SIG-M5 treated with dmso at 0.1 percent for 504 hours (cell line): ENCODE results near the gene H1-8.
A peak's percentile ranks its signal among the peaks of the same experiment; 100 is the strongest.

Source experiments
- DNase-seq: peaks from one replicate; lab custom pipeline; 2025; ENCODE audit not compliant: unreplicated experiment; lab: John Stamatoyannopoulos, UW

The H1-8 gene

GRCh38 chr3:129592381-129593131, 49.6 kb downstream of the H1-8 start:
- DNase-seq: no peak

DNA sequence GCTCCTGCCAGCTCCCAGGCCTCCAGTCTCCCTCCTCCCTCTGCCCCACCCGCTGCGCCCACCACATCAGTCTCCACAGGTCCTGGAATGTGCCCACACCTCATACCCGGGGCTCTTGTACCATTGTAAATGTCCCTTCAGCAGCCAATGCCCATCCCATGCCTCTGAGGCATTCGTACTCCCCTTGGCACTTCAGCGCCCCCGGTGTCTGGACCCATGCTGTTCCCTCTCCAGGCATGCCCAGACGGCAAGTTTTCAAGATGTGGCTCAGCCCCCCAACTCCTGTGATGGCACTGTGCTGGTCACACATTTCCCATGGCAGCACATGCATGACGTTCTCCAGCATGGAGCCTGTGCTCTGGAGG, 50.2 kb downstream of the H1-8 start:
- DNase-seq: no peak

- no peak for DNase-seq
These were observed 50.8 kb downstream of the H1-8 start for GRCh38 chr3:129593595-129594339.

DNA sequence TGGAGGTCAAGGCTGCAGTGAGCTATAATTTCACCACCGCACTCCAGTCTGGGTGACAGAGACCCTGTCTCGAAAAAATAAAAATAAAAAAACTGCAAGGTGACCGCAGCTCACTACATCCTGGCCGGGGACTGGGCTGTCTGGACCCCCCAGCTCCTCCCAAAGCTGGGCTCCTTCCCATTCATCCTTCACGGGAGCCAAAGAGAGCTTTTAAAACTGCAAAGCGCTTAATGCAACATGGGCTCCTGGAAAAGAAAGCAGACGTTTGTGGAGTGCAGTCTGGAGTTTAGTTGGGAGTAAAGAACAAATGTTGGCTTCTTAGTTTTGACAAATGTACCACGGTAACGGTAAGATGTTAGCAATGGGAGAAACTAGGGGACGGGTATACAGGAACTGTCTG, 51.4 kb downstream of the H1-8 start:
- no peak for DNase-seq

GRCh38 chr3:129594907-129595390, 52.0 kb downstream of the H1-8 start:
- no peak for DNase-seq

DNA sequence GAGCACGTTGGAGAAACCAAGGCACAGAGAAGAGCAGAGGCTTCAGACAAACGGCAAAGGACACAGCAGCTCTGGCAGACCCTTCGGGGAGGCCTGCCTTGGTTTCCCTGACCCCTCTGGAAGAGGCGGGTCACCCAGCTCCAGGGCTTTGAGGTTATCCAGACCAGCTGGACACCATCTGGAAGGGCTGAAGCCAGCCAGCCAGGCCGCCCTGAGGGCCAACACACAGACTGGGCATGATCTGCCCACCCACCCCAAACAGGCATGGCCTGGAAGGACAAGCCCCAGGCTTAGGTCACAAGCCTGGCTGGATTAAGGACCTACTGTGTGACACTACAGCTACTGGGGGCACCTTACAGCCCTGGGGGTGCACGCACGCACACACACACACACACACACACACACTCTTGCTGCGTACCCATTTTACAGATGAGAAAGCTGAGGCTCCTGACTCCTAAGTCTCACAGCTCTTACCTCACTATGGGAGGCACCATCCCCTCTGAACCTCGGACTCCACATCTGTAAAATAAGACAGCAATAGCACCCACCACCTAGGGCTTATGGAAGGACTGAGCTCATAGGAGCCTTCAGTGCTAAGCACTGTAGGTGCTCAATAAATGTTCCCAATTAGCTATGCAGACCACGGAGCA, 52.7 kb downstream of the H1-8 start:
- DNase-seq: no peak

DNA sequence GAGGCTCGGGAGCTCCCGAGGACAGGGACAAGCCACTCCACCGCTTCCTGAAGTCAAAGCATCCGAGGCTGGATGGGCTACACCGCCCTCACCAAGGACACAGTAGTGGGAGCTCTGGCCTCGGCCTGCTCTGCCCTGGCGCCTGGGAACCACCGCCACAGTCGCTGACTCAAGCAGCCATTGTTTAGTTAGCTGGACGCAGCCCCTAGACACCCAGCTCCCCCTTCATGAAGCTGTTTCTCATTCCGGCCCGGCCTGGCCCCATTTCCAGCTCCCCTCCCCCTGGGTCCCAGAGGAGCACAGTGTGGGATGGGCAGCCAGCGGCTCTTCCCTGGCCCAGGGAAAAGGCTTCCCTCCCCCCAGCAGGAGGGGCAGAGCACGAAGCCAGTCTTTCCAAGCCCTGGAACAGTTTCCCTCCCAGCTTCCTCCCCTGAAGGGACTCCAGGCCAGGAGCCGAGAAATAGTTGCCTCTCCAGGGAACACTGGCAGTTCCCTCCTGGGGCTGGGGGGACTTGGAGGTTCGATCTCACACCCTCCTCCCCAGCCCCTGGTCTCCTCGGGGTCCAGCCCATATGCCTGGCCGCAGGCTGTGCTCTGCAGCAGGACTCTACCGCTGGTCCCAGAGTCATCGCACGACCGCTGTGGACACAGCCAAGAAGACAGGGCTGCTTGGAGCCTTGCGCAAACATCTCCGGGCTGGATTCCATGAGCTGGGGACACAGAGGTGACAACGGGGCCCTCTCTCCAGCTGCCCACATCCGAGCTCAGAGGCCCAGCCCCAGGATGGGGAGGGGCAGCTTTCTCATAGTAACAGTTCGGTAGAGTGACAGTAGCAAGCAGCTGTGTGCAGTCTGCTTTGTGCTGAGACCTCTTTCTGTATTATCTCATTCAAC, 53.5 kb downstream of the H1-8 start:
- DNase-seq: no peak

- no peak for DNase-seq
These were observed 54.4 kb downstream of the H1-8 start for GRCh38 chr3:129597087-129597999.

- no peak for DNase-seq
These were observed 55.0 kb downstream of the H1-8 start for GRCh38 chr3:129598000-129598381.

- no peak for DNase-seq
These were observed 55.5 kb downstream of the H1-8 start for GRCh38 chr3:129598484-129598883.

- no peak for DNase-seq
These were observed 56.1 kb downstream of the H1-8 start for GRCh38 chr3:129599073-129599472.

DNA sequence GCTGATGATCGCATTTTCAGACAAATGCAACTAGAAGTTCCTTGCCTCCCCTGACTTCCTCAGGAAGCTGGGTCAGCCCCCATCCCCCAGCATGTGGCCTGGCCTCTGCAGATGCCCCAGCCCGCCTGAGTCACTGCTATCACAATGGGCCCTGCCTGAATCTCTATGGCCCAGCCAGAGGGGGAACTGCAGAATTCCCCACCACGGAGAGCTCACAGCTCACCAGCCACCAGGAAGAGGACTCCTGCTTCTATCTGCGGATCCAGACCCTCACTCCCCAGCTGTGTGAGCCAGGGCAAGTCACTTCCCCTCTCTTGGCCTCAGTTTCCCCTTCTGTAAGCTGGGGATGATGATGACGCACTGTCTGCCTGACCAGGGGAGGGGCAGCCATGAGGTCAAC, 56.6 kb downstream of the H1-8 start:
- DNase-seq: peak; percentile 50

DNA sequence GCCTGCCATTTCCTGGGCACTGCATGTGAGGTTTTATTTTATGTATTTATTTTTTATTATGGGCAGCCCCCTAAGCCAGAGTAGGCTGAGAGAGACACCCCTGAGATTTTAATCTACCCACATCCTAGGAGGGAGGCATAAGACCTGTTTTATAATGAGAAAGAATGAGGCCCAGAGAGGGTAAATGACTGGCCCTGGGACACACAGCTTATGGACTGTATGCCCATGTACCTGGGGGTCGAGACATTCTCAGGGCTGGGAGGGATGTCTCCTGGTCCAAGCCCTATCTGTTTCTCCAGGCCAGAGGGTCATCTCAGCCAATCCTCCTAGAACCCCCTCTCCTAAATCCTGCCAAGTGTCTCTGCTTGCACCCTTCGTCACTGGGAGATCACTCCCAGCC, 57.4 kb downstream of the H1-8 start:
- DNase-seq: no peak
